Calu3 (cell line): ENCODE results near the gene KLHL10. TPM values are rescaled to one million over a fixed set of nuclear protein-coding genes. Genes with fewer than 3 reads are reported as not detected.
A peak's percentile ranks its signal among the peaks of the same experiment; 100 is the strongest.

Experiments
- BruUV-seq: library from RNA; stranded (reverse); fragments of 400-500 nt; replicated peaks from 2 replicates; lab custom pipeline; 2021; lab: Mats Ljungman, UMichigan
- CTCF ChIA-PET: fragments of 300-600 bp; sonication (Branson Sonifier 250); formaldehyde crosslinking; loops from one replicate; lab custom pipeline; 2022; ENCODE audit warnings: antibody characterized with exemption; lab: Charles Lee
- DNase-seq: peaks from one replicate; pipeline ENCODE4 v3.0.0; 2022
- H3K27ac Mint-ChIP-seq: one replicate; pipeline ENCODE4 v1.8.0; 2022; ENCODE audit warnings: mixed read lengths; ENCODE audit not compliant: unreplicated experiment
- H3K27me3 Mint-ChIP-seq: one replicate; pipeline ENCODE4 v1.8.0; 2022; ENCODE audit warnings: mixed read lengths; ENCODE audit not compliant: unreplicated experiment
- H3K36me3 Mint-ChIP-seq: one replicate; pipeline ENCODE4 v1.8.0; 2022; ENCODE audit warnings: mild to moderate bottlenecking, moderate library complexity, mixed read lengths; ENCODE audit not compliant: insufficient read depth, unreplicated experiment
- H3K4me1 Mint-ChIP-seq: one replicate; pipeline ENCODE4 v1.8.0; 2022; ENCODE audit warnings: mild to moderate bottlenecking, low read depth, mixed read lengths; ENCODE audit not compliant: unreplicated experiment
- H3K4me3 Mint-ChIP-seq: one replicate; pipeline ENCODE4 v1.8.0; 2022; ENCODE audit warnings: mild to moderate bottlenecking, low read depth, moderate library complexity, mixed read lengths; ENCODE audit not compliant: unreplicated experiment
- H3K9me3 Mint-ChIP-seq: one replicate; pipeline ENCODE4 v1.8.0; 2022; ENCODE audit warnings: low read depth, mixed read lengths; ENCODE audit not compliant: unreplicated experiment
- CTCF ChIP-seq: fragments of 200-600 bp; IDR thresholded peaks from one replicate; pipeline ENCODE4 v1.8.0; 2022; ENCODE audit warnings: antibody characterized with exemption; ENCODE audit not compliant: unreplicated experiment
- intact Hi-C: fragments of 100-400 bp; cut with micrococcal nuclease; formaldehyde crosslinking; loops from one replicate; pipeline ENCODE4 v1.10.0; 2022; ENCODE audit not compliant: unreplicated experiment
- total RNA-seq: library from RNA; stranded (reverse); gene quantifications from 2 replicates; pipeline ENCODE4 v1.2.3, GENCODE V29; 2022

The KLHL10 gene
- total RNA-seq, 1 experiment from 2014 or later = not detected

- no peak overlapping the region for H3K27ac Mint-ChIP-seq
- BruUV-seq = no TSS peak
- intact Hi-C loops = no loop called here
- peaks cover 26% of the 10 kb centered on the region for H3K36me3 Mint-ChIP-seq
- H3K9me3 Mint-ChIP-seq = no peaks in the 10 kb centered on the region
- TF ChIP-seq CTCF = no peak
- no peak for DNase-seq
- CTCF ChIA-PET = interaction anchor here (0.6 to 1.0 kb wide), 5 partner anchors 9 to 62 kb away, joined by 3 to 6 read pairs (median 4); partner anchors contain the start of genes JUP and P3H4
- H3K27me3 Mint-ChIP-seq = no peaks in the 10 kb centered on the region
- no peak overlapping the region for H3K4me3 Mint-ChIP-seq
- H3K4me1 Mint-ChIP-seq = peaks cover 54% of the 10 kb centered on the region
Measured at GRCh38 chr17:41794540-41794975, 43.1 kb upstream of the KLHL10 start.

GRCh38 chr17:41796121-41796895, 41.3 kb upstream of the KLHL10 start:
- TF ChIP-seq CTCF = no peak
- DNase-seq = no peak
- BruUV-seq = no TSS peak
- Mint-ChIP-seq H3K27ac (no peak overlapping the region), H3K4me1 (peaks cover 71% of the 10 kb centered on the region), H3K4me3 (no peak overlapping the region), H3K36me3 (peaks cover 35% of the 10 kb centered on the region), H3K27me3 (no peaks in the 10 kb centered on the region), H3K9me3 (no peaks in the 10 kb centered on the region)
- CTCF ChIA-PET = interaction anchor here (0.6 to 8.3 kb wide), 2 partner anchors 11 to 734 kb away, joined by 3 to 141 read pairs; partner anchors contain the start of gene JUP
- intact Hi-C loops = no loop called here

GRCh38 chr17:41797377-41797776, 40.2 kb upstream of the KLHL10 start:
- no peak for TF ChIP-seq CTCF
- H3K4me3 Mint-ChIP-seq = no peak overlapping the region
- no peak for DNase-seq
- no peak overlapping the region for H3K27ac Mint-ChIP-seq
- peaks cover 69% of the 10 kb centered on the region for H3K4me1 Mint-ChIP-seq
- intact Hi-C loops = no loop called here
- BruUV-seq = no TSS peak
- CTCF ChIA-PET = interaction anchor here (0.6 to 8.3 kb wide), 2 partner anchors 12 to 881 kb away, joined by 3 to 141 read pairs; partner anchors contain the start of gene JUP
- H3K9me3 Mint-ChIP-seq = no peaks in the 10 kb centered on the region
- H3K36me3 Mint-ChIP-seq = peaks cover 42% of the 10 kb centered on the region
- no peaks in the 10 kb centered on the region for H3K27me3 Mint-ChIP-seq

GRCh38 chr17:41799366-41799765, 38.3 kb upstream of the KLHL10 start:
- CTCF ChIA-PET = interaction anchor here (0.8 to 8.3 kb wide), 4 partner anchors 12 to 25 kb away, joined by 3 to 141 read pairs (median 3); partner anchors contain the start of gene JUP
- TF ChIP-seq CTCF = no peak
- Mint-ChIP-seq H3K4me3 (no peak overlapping the region), H3K4me1 (peaks cover 49% of the 10 kb centered on the region), H3K36me3 (peaks cover 32% of the 10 kb centered on the region), H3K27ac (peak overlapping the region; percentile 87), H3K9me3 (no peaks in the 10 kb centered on the region), H3K27me3 (no peaks in the 10 kb centered on the region)
- intact Hi-C loops = no loop called here
- no TSS peak for BruUV-seq
- peak; percentile 47 for DNase-seq
